AG09309 (cell line): Measurements from ENCODE around the gene ENTPD2.

Source experiments
- DNase-seq: peaks from one replicate; pipeline ENCODE4 v3.0.0-alpha.2; 2010; ENCODE audit warnings: low read depth
- H3K4me3 ChIP-seq: 2 replicates; pipeline ENCODE4 v1.5.1; 2011; ENCODE audit warnings: mild to moderate bottlenecking, low read depth, low read length, moderate library complexity; ENCODE audit not compliant: control insufficient read depth
- CTCF ChIP-seq: IDR thresholded peaks from 2 replicates; pipeline ENCODE4 v1.5.1; 2011; ENCODE audit warnings: mild to moderate bottlenecking, low read depth, low read length, inconsistent platforms; ENCODE audit not compliant: insufficient read depth, control insufficient read depth; ENCODE audit errors: missing control alignments

ENTPD2 gene

GRCh38 chr9:137084526-137084925 lies 30.7 kb upstream of the ENTPD2 start:
- TF ChIP-seq CTCF: no peak
- DNase-seq: no peak
- no peak overlapping the region for H3K4me3 ChIP-seq

GRCh38 chr9:137083394-137084004 lies 29.6 kb upstream of the ENTPD2 start:
- no peak overlapping the region for H3K4me3 ChIP-seq
- DNase-seq: peak; percentile 82
- TF ChIP-seq CTCF: no peak

- H3K4me3 ChIP-seq: no peak overlapping the region
- no peak for DNase-seq
- no peak for TF ChIP-seq CTCF
These were observed 29.0 kb upstream of the ENTPD2 start for GRCh38 chr9:137082925-137083290.

- no peak for DNase-seq
- no peak for TF ChIP-seq CTCF
- H3K4me3 ChIP-seq: no peak overlapping the region
These were observed 28.5 kb upstream of the ENTPD2 start for GRCh38 chr9:137082222-137082924.

- no peak for TF ChIP-seq CTCF
- H3K4me3 ChIP-seq: no peak overlapping the region
- no peak for DNase-seq
These were observed 26.6 kb upstream of the ENTPD2 start for GRCh38 chr9:137080260-137081122.

- no peak overlapping the region for H3K4me3 ChIP-seq
- TF ChIP-seq CTCF: no peak
- DNase-seq: no peak
These were observed 25.5 kb upstream of the ENTPD2 start for GRCh38 chr9:137079401-137079787.
